Esophagus squamous epithelium (tissue), 5 donors: Measurements from ENCODE around the gene FSTL4. TPM values are rescaled to one million over a fixed set of nuclear protein-coding genes. Genes with fewer than 3 reads are reported as not detected.

Experiments
- DNase-seq: peaks from one replicate; lab custom pipeline; 2025; lab: John Stamatoyannopoulos, UW
- H3K27ac ChIP-seq, 4 donors: fragments of 200-600 bp; sonication (generic); one replicate each; pipeline ENCODE4 v1.5.1; 2016 to 2019; ENCODE audit warnings: mild to moderate bottlenecking in 1 of 4
- H3K27me3 ChIP-seq, 4 donors: fragments of 200-600 bp; sonication (generic); 1 replicate in 3 of 4; 2 replicates in 1 of 4; pipeline versions ENCODE4 v1.5.1 to v1.6.0; 2017 to 2021; ENCODE audit warnings: antibody characterized with exemption in 1 of 4
- H3K36me3 ChIP-seq, 3 donors: fragments of 200-600 bp; sonication (generic); one replicate each; pipeline ENCODE4 v1.5.1; 2016 to 2019
- H3K4me1 ChIP-seq, 3 donors: fragments of 200-600 bp; sonication (generic); one replicate each; pipeline ENCODE4 v1.5.1; 2017 to 2019
- H3K4me3 ChIP-seq, 4 donors: fragments of 200-600 bp; sonication (generic); 1 replicate in 3 of 4; 2 replicates in 1 of 4; pipeline ENCODE4 v1.5.1; 2016 to 2019; ENCODE audit warnings: mild to moderate bottlenecking in 2 of 4, moderate library complexity in 1 of 4
- H3K9me3 ChIP-seq, 3 donors: fragments of 200-600 bp; sonication (generic); one replicate each; pipeline ENCODE4 v1.5.1; 2016 to 2019
- POLR2A ChIP-seq, 4 donors: fragments of 450-650 bp; IDR thresholded peaks; one replicate each; pipeline ENCODE4 v1.6.1; 2017; ENCODE audit warnings: antibody characterized with exemption in 4 of 4, mild to moderate bottlenecking in 4 of 4, moderate library complexity in 3 of 4
- WGBS, 2 donors: methylation state at CpG; one replicate each; pipeline ENCODE4 v1.1.5; 2018; 5-methylcytosine and 5-hydroxymethylcytosine counted together
- intact Hi-C: fragments of 100-400 bp; cut with DNase I; formaldehyde crosslinking; loops from one replicate; pipeline ENCODE4 v1.15.0; 2022
- total RNA-seq, 4 donors: library from RNA; depleted of rRNA; stranded (reverse); fragments of >200 nt; gene quantifications; one replicate each; pipeline ENCODE4 v1.1.0, GENCODE V29; 2016
- TF ChIP-seq, protein P1 (sequence below), 6 experiments: fragments of 450-650 bp in 4 of 6; fragments of 200-600 bp in 2 of 6; sonication (generic) in 2 of 6; IDR thresholded peaks; one replicate each; pipeline ENCODE4 v1.5.1; 2016 to 2019; ENCODE audit warnings: antibody characterized with exemption in 6 of 6, mild to moderate bottlenecking in 4 of 6, moderate library complexity in 4 of 6
- donor health status: DM: yes; HTN: yes; CAD: no.

The FSTL4 gene
- total RNA-seq: 1 to 10 TPM in 3 of 4 donors, under 1 TPM in 1; 0.53 to 4.1 (median 1.4) TPM

DNA sequence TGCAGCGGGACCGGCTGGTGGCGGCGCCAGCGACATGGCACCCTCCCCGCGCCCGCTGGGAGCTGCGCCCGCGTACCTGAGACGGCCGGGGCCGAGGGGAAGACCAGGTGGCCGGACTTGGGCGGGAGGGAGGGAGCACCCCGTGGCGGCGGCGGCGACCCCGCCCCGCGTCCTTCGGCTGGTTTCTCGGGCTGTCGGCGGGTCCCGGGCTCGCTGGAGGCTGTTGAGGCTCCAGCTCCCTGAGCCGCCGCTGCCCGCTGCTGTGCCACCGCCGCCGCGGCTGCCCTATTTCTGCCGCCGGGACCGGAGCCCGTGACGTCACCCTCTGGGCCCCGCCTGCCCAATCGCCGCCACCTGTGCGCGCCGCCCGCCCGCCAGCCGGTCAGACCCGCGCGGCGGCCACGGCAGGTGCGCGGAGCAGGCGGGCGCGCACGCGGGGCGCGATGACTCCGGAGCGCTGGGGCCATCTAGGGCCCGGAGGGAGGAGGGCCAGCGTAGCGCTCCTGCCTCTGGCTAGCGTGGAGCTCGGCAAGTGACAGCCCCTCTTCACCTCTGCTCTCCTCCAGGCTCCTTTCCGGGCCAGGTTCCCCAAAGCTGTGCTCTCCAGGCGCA, at the start of gene FSTL4:
TSS of gene FSTL4 (minus strand) at position 293 of the 612 bp plus-strand sequence.
- DNase-seq: no peak
- H3K27me3 ChIP-seq: peaks cover 0 to 86% (median 7%) of the 10 kb centered on the region in 4 donors
- H3K4me3 ChIP-seq: peak within 1 kb of the TSS; percentile 31 to 62 (median 45)
- no peaks in the 10 kb centered on the region for H3K36me3 ChIP-seq
- no CpG with 5 or more reads among the region's 74 CpGs for WGBS, 2 donors
- H3K27ac ChIP-seq: no peak within 1 kb of the TSS
- no peak for TF ChIP-seq POLR2A (IDR thresholded peaks at IDR 0.05)
- TF ChIP-seq, protein P1, sequence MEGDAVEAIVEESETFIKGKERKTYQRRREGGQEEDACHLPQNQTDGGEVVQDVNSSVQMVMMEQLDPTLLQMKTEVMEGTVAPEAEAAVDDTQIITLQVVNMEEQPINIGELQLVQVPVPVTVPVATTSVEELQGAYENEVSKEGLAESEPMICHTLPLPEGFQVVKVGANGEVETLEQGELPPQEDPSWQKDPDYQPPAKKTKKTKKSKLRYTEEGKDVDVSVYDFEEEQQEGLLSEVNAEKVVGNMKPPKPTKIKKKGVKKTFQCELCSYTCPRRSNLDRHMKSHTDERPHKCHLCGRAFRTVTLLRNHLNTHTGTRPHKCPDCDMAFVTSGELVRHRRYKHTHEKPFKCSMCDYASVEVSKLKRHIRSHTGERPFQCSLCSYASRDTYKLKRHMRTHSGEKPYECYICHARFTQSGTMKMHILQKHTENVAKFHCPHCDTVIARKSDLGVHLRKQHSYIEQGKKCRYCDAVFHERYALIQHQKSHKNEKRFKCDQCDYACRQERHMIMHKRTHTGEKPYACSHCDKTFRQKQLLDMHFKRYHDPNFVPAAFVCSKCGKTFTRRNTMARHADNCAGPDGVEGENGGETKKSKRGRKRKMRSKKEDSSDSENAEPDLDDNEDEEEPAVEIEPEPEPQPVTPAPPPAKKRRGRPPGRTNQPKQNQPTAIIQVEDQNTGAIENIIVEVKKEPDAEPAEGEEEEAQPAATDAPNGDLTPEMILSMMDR (IDR thresholded peaks at IDR 0.05): peak in 1 of 6 experiments; percentile 36
- H3K4me1 ChIP-seq: peaks cover 15 to 25% (median 17%) of the 10 kb centered on the region in 3 donors
- no peaks in the 10 kb centered on the region for H3K9me3 ChIP-seq
- intact Hi-C loops: no loop called here

DNA sequence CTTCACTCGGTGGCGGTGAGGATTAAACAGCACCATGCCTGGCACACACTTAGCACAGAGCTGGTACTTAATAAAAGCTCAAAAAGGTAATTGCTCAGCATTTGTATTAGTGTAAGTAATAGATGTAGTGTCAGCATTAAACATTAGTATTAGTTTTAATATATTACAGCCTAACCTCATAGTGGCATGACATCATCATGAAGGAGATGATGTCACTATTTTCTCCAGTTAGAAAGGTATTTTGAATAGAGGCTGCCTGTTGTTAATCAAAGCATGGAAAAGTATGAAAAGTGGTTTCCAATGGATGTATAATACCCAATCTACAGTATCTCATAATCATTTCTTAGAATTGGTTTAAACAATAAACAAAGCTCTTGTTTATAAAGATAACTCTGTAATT, 49.0 kb upstream of the FSTL4 start:
- Histone ChIP-seq H3K4me1 (no peaks in the 10 kb centered on the region), H3K4me3 (no peak overlapping the region), H3K27ac (no peak overlapping the region), H3K36me3 (no peaks in the 10 kb centered on the region), H3K27me3 (no peaks in the 10 kb centered on the region), H3K9me3 (no peaks in the 10 kb centered on the region)
- intact Hi-C loops: no loop called here
- no peak for DNase-seq
- whole genome bisulfite sequencing, 2 donors: 89 to 92% methylated on average over 2 of the region's 2 CpGs
- TF ChIP-seq, protein P1 (IDR thresholded peaks at IDR 0.05): no peak
- no peak for TF ChIP-seq POLR2A (IDR thresholded peaks at IDR 0.05)

DNA sequence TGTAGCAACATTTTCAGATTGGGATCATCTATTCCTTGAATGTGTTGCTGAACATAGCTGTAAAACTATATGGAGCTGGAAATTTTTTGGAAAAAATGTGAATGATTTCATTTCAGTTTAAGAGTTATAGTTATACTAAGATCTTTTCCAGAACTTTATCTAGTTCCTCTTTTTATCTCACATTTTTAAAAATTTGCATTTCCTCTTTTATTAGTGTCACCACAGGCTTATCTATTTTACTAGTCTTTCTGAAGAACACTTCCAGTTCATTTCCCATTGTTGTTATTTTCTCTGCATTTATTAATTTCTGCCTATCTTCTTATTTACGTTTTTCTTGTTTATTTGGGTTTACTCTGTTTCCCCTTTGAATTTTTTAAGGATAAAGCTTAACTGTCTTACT, 46.0 kb upstream of the FSTL4 start:
- Histone ChIP-seq H3K4me1 (peaks cover 0 to 4% (median 2%) of the 10 kb centered on the region in 3 donors), H3K27ac (no peak overlapping the region), H3K9me3 (no peaks in the 10 kb centered on the region), H3K27me3 (no peaks in the 10 kb centered on the region), H3K36me3 (no peaks in the 10 kb centered on the region), H3K4me3 (no peak overlapping the region)
- WGBS, 2 donors: 55 to 73% methylated on average over 1 of the region's 1 CpG
- TF ChIP-seq, protein P1 (IDR thresholded peaks at IDR 0.05): no peak
- TF ChIP-seq POLR2A (IDR thresholded peaks at IDR 0.05): no peak
- no peak for DNase-seq
- intact Hi-C loops: no loop called here

DNA sequence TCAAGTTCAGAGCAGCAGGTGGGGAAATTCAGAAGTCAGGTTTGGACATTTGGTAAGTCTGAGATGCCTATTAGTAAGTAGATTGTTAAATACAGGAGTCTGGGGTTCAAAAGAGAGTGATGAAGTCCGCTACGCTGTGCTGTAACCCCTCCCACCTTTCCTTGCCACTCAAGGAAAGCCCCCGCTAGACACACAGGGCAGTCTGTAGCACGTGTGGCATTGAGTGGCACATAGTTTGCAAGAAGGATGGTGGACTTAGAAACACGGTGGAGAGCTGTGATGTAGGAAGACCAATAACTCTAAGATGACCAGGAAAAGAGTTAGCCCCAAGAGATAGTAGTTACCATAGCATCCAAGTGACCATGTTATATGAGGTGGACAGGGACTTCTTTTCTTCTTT, 44.7 kb upstream of the FSTL4 start:
- Histone ChIP-seq H3K4me1 (peaks cover 0 to 12% (median 4%) of the 10 kb centered on the region in 3 donors), H3K27me3 (no peaks in the 10 kb centered on the region), H3K36me3 (no peaks in the 10 kb centered on the region), H3K4me3 (no peak overlapping the region), H3K9me3 (no peaks in the 10 kb centered on the region), H3K27ac (no peak overlapping the region)
- intact Hi-C loops: no loop called here
- WGBS, 2 donors: 85 to 88% methylated on average over 5 of the region's 5 CpGs
- DNase-seq: no peak
- TF ChIP-seq, protein P1 (IDR thresholded peaks at IDR 0.05): no peak
- no peak for TF ChIP-seq POLR2A (IDR thresholded peaks at IDR 0.05)

DNA sequence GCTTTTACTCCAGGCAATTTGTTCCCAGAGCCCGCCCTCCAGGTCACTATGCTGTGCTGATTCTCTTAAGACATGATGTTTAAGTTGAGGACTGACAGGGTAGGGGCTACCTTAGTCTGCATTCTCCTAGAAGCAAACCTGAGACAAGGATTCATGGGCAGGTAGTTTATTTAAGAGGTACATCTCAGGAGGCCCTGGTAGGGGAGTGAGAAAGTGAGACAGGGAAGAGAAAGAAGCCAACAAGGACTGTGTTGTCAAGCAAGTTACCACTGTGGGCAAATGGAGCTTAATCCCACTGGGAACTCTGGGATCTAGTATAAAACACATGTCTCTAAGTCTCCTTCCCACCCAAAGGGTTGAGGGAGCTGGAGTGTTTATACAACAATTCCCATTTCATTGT, 43.6 kb upstream of the FSTL4 start:
- WGBS, 2 donors: 83 to 90% methylated on average over 1 of the region's 1 CpG
- no peaks in the 10 kb centered on the region for H3K36me3 ChIP-seq
- no peak for TF ChIP-seq POLR2A (IDR thresholded peaks at IDR 0.05)
- TF ChIP-seq, protein P1 (IDR thresholded peaks at IDR 0.05): no peak
- no peak overlapping the region for H3K27ac ChIP-seq
- no peaks in the 10 kb centered on the region for H3K9me3 ChIP-seq
- no peaks in the 10 kb centered on the region for H3K27me3 ChIP-seq
- H3K4me1 ChIP-seq: peaks cover 0 to 12% (median 4%) of the 10 kb centered on the region in 3 donors
- H3K4me3 ChIP-seq: no peak overlapping the region
- DNase-seq: no peak
- intact Hi-C loops: no loop called here
